GM12875 (cell line): ENCODE results near the gene KLHL2.
"Not testable (repeated sequence)": the region's sequence is repeated elsewhere in the genome, so short reads cannot be mapped to it uniquely, and the experiment has no call there.

Source experiments
- H3K4me3 ChIP-seq: one replicate; pipeline ENCODE4 v1.5.1; 2011; ENCODE audit warnings: low read depth, low read length, control low read depth
- TF ChIP-seq, protein P1 (sequence below): IDR thresholded peaks from 2 replicates; pipeline ENCODE4 v1.5.1; 2011; ENCODE audit warnings: low read depth, mild to moderate bottlenecking, control low read depth, inconsistent platforms, low read length, moderate library complexity, borderline replicate concordance; ENCODE audit not compliant: insufficient read depth

The KLHL2 gene

DNA sequence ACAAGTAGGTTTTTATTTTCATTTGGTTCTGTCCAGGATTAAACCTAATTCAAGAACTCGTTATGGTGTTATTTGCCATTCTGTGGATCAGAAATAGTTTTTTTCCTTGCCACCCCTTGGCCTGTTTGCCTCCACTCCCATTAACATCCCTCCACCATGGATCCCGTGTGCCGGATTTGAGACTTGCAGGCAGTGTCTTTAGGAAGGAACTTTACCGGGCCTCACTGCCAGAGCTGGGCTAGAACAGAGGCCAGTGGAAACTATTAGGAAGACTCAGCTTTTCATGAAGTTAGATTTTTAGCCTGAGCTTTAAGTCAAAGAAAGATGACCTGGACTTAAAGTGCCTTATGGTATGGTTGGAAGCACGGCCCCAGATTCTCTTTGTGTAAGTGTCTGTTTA is 2.4 kb downstream of the KLHL2 start:
- no peak overlapping the region for H3K4me3 ChIP-seq
- TF ChIP-seq, protein P1, sequence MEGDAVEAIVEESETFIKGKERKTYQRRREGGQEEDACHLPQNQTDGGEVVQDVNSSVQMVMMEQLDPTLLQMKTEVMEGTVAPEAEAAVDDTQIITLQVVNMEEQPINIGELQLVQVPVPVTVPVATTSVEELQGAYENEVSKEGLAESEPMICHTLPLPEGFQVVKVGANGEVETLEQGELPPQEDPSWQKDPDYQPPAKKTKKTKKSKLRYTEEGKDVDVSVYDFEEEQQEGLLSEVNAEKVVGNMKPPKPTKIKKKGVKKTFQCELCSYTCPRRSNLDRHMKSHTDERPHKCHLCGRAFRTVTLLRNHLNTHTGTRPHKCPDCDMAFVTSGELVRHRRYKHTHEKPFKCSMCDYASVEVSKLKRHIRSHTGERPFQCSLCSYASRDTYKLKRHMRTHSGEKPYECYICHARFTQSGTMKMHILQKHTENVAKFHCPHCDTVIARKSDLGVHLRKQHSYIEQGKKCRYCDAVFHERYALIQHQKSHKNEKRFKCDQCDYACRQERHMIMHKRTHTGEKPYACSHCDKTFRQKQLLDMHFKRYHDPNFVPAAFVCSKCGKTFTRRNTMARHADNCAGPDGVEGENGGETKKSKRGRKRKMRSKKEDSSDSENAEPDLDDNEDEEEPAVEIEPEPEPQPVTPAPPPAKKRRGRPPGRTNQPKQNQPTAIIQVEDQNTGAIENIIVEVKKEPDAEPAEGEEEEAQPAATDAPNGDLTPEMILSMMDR, result no peak

DNA sequence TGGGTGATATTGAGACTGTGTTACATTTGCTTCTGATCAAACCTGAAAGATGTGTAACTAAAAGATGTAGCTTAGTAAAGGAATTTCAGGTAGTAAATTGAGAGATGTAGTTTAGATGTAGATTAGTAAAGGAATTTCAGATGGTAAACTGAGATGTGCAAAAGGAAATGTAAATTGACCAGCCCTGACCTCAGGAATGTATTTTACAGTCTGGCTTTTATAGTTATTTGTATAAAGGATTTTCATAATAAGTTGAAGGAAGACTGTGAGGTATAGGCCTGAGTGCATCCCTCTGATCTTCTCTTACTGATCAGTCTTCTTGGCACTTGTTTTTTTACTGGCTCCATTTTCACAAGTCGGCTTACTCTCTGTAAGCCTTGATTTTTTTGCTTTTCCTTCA is 3.2 kb downstream of the KLHL2 start:
- H3K4me3 ChIP-seq, result no peak overlapping the region
- TF ChIP-seq, protein P1, result no peak

DNA sequence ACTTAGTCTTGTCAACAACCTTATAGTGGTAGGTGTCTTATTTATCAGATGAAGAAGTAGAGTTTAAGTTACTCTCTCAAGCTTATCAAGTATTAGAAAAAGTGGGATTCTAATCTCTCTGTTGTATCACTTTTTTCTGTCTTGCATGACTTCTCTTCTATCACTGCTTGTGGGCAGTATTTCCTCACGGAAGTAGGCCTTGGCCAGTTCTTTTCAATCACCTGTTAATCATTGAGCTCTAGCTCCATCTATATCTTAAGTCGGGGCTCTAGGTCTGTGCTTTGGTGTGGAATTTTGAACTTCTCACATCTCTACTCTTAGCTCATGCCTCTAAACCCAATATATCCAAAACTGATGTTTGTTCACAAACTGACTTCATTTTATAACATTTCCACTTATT is 5.3 kb downstream of the KLHL2 start:
- H3K4me3 ChIP-seq, result not testable (repeated sequence)

DNA sequence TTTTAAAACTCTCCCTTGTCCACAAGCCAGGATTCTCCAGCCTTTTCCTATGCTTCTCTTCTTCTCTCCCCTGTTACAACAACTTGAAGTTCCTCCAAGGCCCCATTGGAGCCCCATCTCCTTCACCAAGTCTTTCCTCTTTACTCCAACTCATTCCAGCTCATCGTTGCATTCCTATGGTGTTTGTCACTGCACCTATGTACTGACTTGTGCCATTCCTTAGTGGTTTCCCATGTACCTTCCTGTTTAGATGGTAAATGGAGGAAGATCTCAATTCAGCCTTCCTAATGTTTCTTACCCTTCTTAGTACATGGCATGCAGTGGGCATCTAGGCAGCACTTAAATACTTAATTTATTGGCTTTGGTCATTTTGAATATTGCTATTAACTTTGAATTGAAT is 6.0 kb downstream of the KLHL2 start:
- H3K4me3 ChIP-seq, result not testable (repeated sequence)

DNA sequence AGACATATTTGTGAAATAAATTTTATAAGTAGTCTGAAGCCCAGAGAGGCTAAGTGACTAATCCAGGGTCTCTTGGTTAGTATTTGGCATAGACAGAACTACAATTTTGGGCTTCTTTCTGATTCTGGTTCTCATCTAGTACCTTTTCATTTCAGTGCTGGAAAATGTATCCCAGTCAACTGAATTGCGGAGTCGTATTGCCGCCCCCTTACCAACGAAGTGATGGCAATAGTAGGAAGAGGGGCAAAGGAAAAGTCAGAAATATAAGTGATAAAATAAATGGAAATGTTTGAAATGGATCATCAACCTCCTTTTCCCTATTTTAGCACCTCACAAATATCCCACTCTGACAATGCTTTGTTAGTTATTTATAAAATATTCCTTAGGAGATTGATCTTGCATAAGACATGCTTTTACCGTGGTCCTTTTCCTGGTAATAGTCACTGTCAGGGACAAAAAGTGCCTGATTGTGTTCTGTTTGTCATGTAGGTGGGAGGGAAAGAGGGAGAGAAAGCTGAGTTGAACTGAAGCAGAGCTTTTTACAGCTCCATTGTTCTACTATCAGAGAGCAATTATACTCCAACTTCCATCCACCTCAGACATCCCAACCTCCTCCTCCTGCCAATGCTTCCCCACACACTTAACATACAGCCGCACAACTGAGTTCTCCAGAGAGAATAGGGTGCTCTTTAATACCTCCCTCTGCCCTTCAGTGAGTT is 6.8 kb downstream of the KLHL2 start:
- not testable (repeated sequence) for H3K4me3 ChIP-seq

DNA sequence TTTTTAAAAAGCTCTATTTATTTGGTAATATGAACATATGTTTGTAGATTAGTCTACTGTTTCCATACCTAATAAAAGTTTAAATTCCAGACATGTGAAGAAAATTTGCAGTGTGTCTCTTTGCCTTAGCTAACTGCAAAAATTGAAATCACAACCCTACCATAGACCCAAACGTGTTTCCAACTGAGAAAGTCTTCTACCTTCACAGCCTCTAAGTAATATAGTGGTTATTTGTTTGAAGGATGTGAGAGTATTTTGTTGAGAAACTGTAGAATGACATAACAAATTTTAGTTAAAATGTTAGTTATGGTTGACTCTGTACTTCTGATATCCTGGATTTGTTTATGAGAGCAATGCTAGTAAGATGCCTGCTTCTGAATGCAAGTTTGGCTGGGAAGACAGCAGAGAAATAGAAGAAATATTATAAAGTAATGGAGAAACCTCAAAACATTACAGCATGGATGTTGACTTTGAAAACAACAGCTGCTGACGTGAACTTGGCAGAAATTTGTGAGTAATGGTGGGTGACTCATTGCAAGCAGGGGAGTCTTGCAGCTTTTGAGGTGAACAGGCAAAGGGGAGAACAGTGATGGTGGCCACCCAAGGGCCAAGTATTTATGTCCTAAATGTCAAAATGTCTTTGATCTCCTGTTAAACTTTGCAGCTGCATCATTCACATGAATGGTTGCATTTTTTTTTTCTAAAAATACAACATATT is 7.8 kb downstream of the KLHL2 start:
- H3K4me3 ChIP-seq, result not testable (repeated sequence)

DNA sequence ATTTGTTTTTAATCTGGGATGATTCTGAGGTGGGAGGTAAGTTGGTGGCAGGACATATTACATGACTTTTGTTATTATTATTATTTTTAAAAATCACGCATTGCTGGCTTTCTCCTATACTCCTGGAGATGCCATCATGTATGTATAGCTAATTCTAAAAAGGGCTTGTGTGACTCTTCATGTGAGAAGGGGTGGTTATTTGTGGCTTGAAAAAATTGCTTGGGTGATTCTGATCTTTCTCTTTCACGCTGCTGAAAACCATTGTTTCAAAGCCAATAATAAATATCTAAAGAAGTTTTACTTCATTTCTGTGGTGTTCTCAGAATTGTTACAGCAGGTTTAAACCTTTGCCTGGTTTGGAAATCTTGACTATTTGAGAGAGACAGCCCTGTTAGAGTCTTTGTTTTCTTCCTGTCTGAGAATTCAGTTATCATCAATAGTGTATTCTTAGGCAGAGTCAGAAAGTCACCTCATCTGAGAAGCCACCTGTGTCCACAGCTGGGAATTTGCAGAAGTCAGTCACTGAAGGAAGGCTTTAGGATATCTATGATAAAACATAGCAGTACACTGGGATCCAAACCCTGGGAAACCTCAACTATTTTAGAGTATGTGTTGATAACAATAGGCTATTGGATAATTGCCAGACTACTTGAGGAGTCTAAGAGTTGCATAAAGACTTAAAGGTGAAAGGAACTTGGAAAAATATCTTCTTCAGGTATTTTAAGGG is 8.6 kb downstream of the KLHL2 start:
- not testable (repeated sequence) for H3K4me3 ChIP-seq

DNA sequence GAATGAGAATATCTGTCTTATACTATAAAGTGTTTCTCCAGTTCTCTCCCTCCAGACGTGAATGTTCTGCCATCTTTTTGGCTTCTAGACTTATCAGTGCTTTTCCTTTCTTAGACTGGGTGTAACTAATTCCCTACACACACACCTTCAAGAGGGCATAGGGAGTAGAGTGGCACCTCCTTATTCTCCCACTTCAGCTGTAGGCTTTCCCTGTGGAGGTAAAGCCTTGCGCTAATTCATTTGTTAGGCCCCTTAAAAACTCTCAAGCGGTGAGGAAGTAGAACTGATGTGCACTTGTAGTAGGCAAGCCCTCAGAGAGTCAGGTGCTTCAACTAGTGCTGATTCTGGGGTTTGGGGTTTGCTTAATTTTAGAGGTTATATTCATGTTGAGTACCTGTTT is 10.0 kb downstream of the KLHL2 start:
- H3K4me3 ChIP-seq, result no peak overlapping the region
- TF ChIP-seq, protein P1, result no peak

DNA sequence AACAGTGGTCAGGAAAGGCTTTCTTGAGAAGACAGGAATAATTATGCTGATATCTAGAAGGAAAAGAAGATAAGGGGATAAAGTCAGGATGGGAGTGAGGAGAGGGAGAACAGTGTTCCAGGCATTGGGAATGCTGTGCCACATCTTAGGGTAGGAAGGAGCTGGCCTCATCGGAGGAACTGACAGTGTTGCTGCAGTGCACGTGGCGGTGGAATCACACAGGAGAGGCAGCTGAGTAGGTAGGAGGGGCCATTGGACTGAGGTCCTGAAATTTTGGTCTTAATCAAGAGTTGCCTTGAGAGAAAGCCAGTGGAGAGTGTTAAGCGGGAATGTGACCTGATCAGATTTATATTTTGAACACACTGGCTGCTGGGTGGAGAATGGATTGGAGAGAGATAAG is 13.9 kb downstream of the KLHL2 start:
- not testable (repeated sequence) for H3K4me3 ChIP-seq

DNA sequence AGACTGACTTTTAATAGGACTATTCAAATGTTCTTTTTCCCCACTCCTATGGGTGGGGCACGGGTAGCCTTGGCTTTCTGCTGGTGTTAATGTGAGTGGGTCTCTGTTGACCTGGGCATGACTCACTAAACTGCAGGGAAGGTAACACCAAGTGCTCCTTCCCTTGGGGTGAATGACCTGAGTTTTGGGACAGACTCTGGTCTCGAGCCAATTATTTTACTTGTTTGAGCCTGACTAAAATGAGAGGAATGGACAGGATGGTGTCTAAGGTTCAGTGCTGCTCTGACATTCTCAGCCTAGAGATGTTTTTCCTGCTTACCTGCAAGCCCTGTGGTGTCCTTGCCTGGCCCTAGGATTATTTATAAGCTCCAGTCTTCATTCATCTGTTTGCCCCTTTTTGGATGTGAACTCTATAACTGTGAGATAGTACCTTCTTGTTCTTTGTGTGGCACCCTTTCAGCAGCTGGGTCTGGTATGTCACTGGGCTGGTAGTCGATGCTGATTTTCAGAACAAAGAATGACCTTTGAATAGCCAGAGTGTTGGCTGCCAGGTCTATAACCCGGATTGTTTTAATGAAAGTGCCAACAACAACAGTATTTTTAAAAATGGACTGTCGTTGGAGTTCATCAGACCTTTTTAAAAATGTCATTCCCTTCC is 14.8 kb downstream of the KLHL2 start:
- H3K4me3 ChIP-seq, result not testable (repeated sequence)

DNA sequence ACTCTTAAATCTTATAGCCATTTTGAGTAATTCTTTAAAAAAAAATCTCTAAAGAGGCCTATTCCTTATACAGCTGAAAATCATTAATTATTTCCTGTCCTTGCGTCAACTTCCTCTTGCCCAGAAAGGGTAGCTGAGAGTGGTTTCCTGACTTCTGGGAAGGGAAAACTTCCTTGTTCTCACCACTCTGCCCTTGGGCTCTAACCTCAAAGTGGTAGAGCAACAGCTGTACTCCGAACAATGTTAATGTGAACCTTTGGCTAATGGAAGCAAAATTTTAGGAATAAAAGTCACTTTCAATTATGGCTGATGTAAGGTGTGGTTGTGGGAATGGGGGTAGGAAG is 15.3 kb downstream of the KLHL2 start:
- TF ChIP-seq, protein P1, result no peak
- H3K4me3 ChIP-seq, result no peak overlapping the region

DNA sequence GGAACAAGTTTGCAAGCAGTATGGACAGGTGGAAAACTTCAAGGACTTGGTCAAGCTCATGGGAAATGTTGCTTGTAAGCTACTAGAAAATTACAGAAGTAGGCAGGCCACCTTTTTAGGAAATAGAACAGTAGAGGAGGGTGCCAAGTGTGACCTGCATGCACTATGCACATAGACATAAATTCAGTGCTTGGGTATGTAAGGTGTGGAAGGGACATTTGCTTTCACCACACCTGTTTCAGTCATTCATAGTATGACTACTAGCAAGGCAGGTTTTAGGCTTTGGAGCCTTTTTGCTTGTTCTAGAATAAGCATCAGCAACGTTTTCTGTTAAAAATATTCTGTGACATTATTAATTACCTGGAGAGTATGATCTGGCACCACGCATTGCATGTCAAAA is 20.0 kb downstream of the KLHL2 start:
- H3K4me3 ChIP-seq, result not testable (repeated sequence)

DNA sequence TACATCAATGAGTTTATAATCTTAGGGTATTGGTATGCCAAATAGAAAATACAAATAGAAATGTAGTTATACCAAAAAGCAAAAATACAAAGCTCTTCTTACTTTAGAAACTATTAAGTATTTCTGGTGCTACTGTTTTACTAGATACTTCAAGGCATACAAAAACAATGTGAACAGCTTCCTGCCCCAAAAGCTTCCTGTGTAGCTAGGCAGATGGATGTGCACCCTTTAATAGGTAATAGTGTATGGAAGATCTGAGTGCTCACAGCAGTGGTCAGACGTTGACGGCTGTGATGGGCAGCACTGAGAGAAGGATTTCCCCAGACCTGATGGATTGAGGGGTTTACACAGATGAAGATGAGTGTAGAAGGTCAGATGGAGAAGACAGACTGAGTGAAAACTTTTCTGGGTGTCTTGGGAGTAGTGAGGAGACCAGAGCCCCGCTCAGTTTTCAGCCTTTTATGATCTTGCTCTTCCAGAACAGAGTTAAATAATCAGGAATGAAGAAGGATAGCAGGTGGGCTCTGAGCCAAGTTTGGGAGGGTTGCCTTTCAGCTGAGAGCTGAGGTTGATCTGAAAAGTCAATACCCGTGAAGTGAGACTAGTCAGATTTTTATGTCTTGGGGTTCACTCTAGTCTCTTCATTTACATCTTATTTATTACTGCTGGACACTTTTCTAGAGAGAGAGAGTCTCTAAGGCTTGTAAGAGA is 22.3 kb downstream of the KLHL2 start:
- not testable (repeated sequence) for H3K4me3 ChIP-seq
